ENCODE measurements around the gene ZFAND2B. TPM values are rescaled to one million over a fixed set of nuclear protein-coding genes. Genes with fewer than 3 reads are reported as not detected.

ZFAND2B gene
- total RNA-seq, 1 experiment from 2014 or later, result 31.4 TPM

DNA sequence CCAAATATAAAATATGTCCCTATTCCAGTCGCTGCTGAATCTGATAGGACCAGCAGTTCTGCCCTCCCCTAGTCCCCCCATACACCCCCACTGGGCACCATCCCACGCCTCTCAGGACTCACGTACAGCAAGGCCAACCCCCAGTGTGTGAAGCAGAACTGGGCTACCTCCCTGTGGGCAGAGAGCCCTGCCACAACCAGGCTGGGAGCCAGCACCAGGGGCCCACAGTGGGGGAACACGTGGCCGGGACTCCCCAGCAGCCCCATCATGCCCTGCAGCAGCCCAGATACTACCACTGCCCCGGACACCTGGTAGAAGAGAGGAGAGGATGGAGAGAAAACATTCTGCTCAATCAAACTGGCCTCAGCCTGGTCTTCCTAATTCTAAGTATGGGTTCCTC lies 38.1 kb upstream of the ZFAND2B start:
- no peak overlapping the region for H3K4me2 ChIP-seq (ENCODE audit: low read length)
- DNase-seq (ENCODE audit: low read depth, low spot score), result no peak
- RAD21 ChIA-PET (ENCODE audit: low non-redundant PET in 1 of 2, low total read pairs in 2 of 2, uncharacterized antibody in 2 of 2, unreplicated experiment in 2 of 2), result no interaction called here
- H3K4me3 ChIP-seq (replicated peaks in 1 of 2; ENCODE audit: low read depth in 1 of 2, low read length in 2 of 2), result no peak overlapping the region
- no peak for TF ChIP-seq EZH2 (IDR thresholded peaks at IDR 0.05)
- TF ChIP-seq ATF3 (IDR thresholded peaks at IDR 0.05), result no peak
- TF ChIP-seq CBX3 (IDR thresholded peaks at IDR 0.05; ENCODE audit: low read depth), result no peak
- no peak for TF ChIP-seq ZNF274 (IDR thresholded peaks at IDR 0.05; ENCODE audit: low read depth, low read length)
- TF ChIP-seq CEBPB (IDR thresholded peaks at IDR 0.05; ENCODE audit: low read depth), result no peak
- no peaks in the 10 kb centered on the region; a peak in 1 of 4 replicates for H3K36me3 ChIP-seq (ENCODE audit: control insufficient read depth in 1 of 2, insufficient read depth in 2 of 2, low read length in 2 of 2)
- no peak overlapping the region for H3K27ac ChIP-seq (ENCODE audit: low read depth, low read length)
- POLR2A ChIA-PET, result no interaction called here
- no peaks in the 10 kb centered on the region for H4K20me1 ChIP-seq (ENCODE audit: insufficient read depth)
- H3K9ac ChIP-seq (ENCODE audit: low read length), result no peak overlapping the region
- intact Hi-C loops (cut with micrococcal nuclease), result no loop called here
- no peak overlapping the region for H2AFZ ChIP-seq (ENCODE audit: low read depth, low read length, poor library complexity, severe bottlenecking)
- CTCF ChIA-PET, result no interaction called here
- H3K9me2 ChIP-seq (ENCODE audit: insufficient read depth), result no peaks in the 10 kb centered on the region
- H3K79me2 ChIP-seq (ENCODE audit: insufficient read depth, low read length), result no peaks in the 10 kb centered on the region
- no peak for ATAC-seq
- no TSS peak for BruUV-seq (replicated peaks)
- no peaks in the 10 kb centered on the region for H3K27me3 ChIP-seq (ENCODE audit: insufficient read depth, low read length)
- no peaks in the 10 kb centered on the region for H3K9me3 ChIP-seq (ENCODE audit: control insufficient read depth in 1 of 2, insufficient read depth in 1 of 2, low read depth in 1 of 2, low read length in 2 of 2)
- H3K4me1 ChIP-seq (ENCODE audit: control insufficient read depth in 1 of 2, insufficient read depth in 2 of 2, low read length in 2 of 2), result no peaks in the 10 kb centered on the region

- Histone ChIP-seq H3K36me3 (ENCODE audit: control insufficient read depth in 1 of 2, insufficient read depth in 2 of 2, low read length in 2 of 2) (peaks cover 0 to 1% of the 10 kb centered on the region in 2 experiments; a peak in 2 of 4 replicates), H3K9ac (ENCODE audit: low read length) (no peak overlapping the region), H3K27me3 (ENCODE audit: insufficient read depth, low read length) (no peaks in the 10 kb centered on the region), H3K9me2 (ENCODE audit: insufficient read depth) (no peaks in the 10 kb centered on the region), H3K4me2 (ENCODE audit: low read length) (no peak overlapping the region), H3K27ac (ENCODE audit: low read depth, low read length) (no peak overlapping the region), H3K4me1 (ENCODE audit: control insufficient read depth in 1 of 2, insufficient read depth in 2 of 2, low read length in 2 of 2) (no peaks in the 10 kb centered on the region), H3K4me3 (replicated peaks in 1 of 2; ENCODE audit: low read depth in 1 of 2, low read length in 2 of 2) (no peak overlapping the region), H4K20me1 (ENCODE audit: insufficient read depth) (no peaks in the 10 kb centered on the region), H2AFZ (ENCODE audit: low read depth, low read length, poor library complexity, severe bottlenecking) (no peak overlapping the region), H3K9me3 (ENCODE audit: control insufficient read depth in 1 of 2, insufficient read depth in 1 of 2, low read depth in 1 of 2, low read length in 2 of 2) (no peaks in the 10 kb centered on the region), H3K79me2 (ENCODE audit: insufficient read depth, low read length) (no peaks in the 10 kb centered on the region)
- TF ChIP-seq SP1 (IDR thresholded peaks at IDR 0.05; ENCODE audit: low read depth) (no peak), RAD21 (IDR thresholded peaks at IDR 0.05; ENCODE audit: low read depth) (no peak), EGR1 (IDR thresholded peaks at IDR 0.05; ENCODE audit: low read depth) (no peak), YY1 (IDR thresholded peaks at IDR 0.05; ENCODE audit: extremely low read depth, insufficient replicate concordance, low read depth, low read length) (no peak), EZH2 (IDR thresholded peaks at IDR 0.05) (no peak)
- ChIA-PET CTCF (no interaction called here), RAD21 (ENCODE audit: low non-redundant PET in 1 of 2, low total read pairs in 2 of 2, uncharacterized antibody in 2 of 2, unreplicated experiment in 2 of 2) (no interaction called here), POLR2A (no interaction called here)
- DNase-seq (ENCODE audit: low read depth, low spot score), result no peak
- no TSS peak for BruUV-seq (replicated peaks)
- ATAC-seq, result no peak
- intact Hi-C loops (cut with micrococcal nuclease), result no loop called here
Observed at GRCh38 chr2:219168932-219169331, 37.6 kb upstream of the ZFAND2B start.
